Activated T-helper 17 cell treated with anti-CD3 and anti-CD28 coated beads, Interleukin-2, amount 50 U/mL, for 72 hours (primary cell): ENCODE measurements around the gene VPS13D. TPM values are rescaled to one million over a fixed set of nuclear protein-coding genes. Genes with fewer than 3 reads are reported as not detected.
"Not testable (repeated sequence)": the region's sequence is repeated elsewhere in the genome, so short reads cannot be mapped to it uniquely, and the experiment has no call there.

ENCODE experiments used
- ATAC-seq: fragments of 150-1000 bp; cut with Tn5 transposase; replicated peaks from 2 replicates; pipeline ENCODE4 v1.10.0; 2021; ENCODE audit warnings: mild to moderate bottlenecking, moderate library complexity
- H3K27ac Mint-ChIP-seq: one replicate; pipeline ENCODE4 v1.8.0; 2022; ENCODE audit warnings: mixed read lengths
- H3K27me3 Mint-ChIP-seq: one replicate; pipeline ENCODE4 v1.8.0; 2022; ENCODE audit warnings: mixed read lengths
- H3K36me3 Mint-ChIP-seq: one replicate; pipeline ENCODE4 v1.8.0; 2022; ENCODE audit warnings: low read depth, mild to moderate bottlenecking, mixed read lengths
- H3K4me1 Mint-ChIP-seq: one replicate; pipeline ENCODE4 v1.8.0; 2022; ENCODE audit warnings: mixed read lengths
- H3K4me3 Mint-ChIP-seq: one replicate; pipeline ENCODE4 v1.8.0; 2022; ENCODE audit warnings: mild to moderate bottlenecking, mixed read lengths
- H3K9me3 Mint-ChIP-seq: one replicate; pipeline ENCODE4 v1.8.0; 2022; ENCODE audit warnings: mixed read lengths
- total RNA-seq, 2 donors: library from RNA; stranded (reverse); gene quantifications; one replicate each; pipeline ENCODE4 v1.2.3, GENCODE V29; 2022

VPS13D gene
- total RNA-seq, 2 donors from 2014 or later: 30.4 to 35.6 TPM

DNA sequence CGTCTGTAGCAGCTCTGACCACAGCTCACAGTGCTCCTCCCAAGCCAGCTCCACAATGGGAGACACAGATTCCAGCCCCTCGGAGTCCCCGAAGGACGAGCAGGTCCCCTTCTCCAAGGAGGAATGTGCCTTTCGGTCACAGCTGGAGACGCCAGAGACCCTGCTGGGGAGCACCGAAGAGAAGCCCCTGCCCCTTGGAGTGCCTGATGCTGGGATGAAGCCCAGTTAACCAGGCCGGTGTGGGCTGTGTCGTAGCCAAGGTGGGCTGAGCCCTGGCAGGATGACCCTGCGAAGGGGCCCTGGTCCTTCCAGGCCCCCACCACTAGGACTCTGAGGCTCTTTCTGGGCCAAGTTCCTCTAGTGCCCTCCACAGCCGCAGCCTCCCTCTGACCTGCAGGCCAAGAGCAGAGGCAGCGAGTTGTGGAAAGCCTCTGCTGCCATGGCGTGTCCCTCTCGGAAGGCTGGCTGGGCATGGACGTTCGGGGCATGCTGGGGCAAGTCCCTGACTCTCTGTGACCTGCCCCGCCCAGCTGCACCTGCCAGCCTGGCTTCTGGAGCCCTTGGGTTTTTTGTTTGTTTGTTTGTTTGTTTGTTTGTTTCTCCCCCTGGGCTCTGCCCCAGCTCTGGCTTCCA lies 22.9 kb upstream of the VPS13D start:
- peak overlapping the region; percentile 88 for H3K27ac Mint-ChIP-seq
- no peaks in the 10 kb centered on the region for H3K27me3 Mint-ChIP-seq
- H3K36me3 Mint-ChIP-seq: peaks cover 77% of the 10 kb centered on the region
- H3K4me1 Mint-ChIP-seq: peaks cover 44% of the 10 kb centered on the region
- H3K4me3 Mint-ChIP-seq: no peak overlapping the region
- no peaks in the 10 kb centered on the region for H3K9me3 Mint-ChIP-seq
- no peak for ATAC-seq

DNA sequence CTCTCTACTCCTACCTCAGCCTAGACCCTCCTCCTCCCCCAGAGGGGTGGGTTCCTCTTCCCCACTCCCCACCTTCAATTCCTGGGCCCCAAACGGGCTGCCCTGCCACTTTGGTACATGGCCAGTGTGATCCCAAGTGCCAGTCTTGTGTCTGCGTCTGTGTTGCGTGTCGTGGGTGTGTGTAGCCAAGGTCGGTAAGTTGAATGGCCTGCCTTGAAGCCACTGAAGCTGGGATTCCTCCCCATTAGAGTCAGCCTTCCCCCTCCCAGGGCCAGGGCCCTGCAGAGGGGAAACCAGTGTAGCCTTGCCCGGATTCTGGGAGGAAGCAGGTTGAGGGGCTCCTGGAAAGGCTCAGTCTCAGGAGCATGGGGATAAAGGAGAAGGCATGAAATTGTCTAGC lies 21.6 kb upstream of the VPS13D start:
- Mint-ChIP-seq H3K27me3 (no peaks in the 10 kb centered on the region), H3K27ac (peak overlapping the region; percentile 76), H3K9me3 (no peaks in the 10 kb centered on the region), H3K36me3 (peaks cover 68% of the 10 kb centered on the region), H3K4me1 (peaks cover 40% of the 10 kb centered on the region), H3K4me3 (peak overlapping the region; percentile 6)
- ATAC-seq: peak; percentile 4

DNA sequence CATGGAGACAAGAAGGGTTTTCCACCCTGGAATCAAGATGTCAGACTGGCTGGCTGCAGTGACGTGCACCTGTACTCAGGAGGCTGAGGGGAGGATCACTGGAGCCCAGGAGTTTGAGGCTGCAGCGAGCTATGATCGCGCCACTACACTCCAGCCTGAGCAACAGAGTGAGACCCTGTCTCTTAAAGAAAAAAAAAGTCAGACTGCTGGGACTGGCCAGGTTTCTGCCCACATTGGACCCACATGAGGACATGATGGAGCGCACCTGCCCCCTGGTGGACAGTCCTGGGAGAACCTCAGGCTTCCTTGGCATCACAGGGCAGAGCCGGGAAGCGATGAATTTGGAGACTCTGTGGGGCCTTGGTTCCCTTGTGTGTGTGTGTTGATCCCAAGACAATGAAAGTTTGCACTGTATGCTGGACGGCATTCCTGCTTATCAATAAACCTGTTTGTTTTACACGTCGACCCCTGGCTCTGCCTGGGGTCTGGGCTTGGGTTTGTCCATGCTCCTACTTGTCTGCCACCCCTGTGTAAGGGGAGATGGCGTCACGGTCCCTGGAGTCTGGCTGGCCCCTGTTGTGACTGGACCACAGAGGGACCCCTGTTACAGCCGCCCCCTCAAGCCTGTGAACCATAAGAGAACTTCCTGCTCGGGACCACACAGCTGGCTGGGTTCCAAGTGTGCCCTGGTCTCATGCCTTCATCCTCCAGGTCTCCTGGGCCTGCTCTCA lies 20.9 kb upstream of the VPS13D start:
- H3K36me3 Mint-ChIP-seq: peaks cover 62% of the 10 kb centered on the region
- ATAC-seq: peak; percentile 68
- H3K4me1 Mint-ChIP-seq: peaks cover 38% of the 10 kb centered on the region
- H3K27ac Mint-ChIP-seq: peak overlapping the region; percentile 76
- H3K9me3 Mint-ChIP-seq: no peaks in the 10 kb centered on the region
- peak overlapping the region; percentile 6 for H3K4me3 Mint-ChIP-seq
- H3K27me3 Mint-ChIP-seq: no peaks in the 10 kb centered on the region

DNA sequence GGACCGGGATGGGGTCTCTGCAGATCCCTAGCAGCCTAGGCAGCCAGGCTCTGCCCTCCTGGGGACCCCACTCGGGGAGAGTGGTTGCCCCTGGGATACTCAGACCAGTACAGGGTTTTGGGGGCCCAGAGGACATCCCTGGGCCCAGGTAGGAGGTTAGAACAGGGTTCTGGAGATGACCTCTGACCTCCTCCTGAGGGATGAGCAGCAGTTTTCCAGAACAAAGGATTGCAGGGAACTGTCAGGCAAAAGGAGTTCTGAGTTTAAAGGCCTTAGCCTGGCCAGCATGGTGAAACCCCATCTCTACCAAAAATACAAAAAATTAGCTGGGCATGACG lies 20.4 kb upstream of the VPS13D start:
- Mint-ChIP-seq H3K36me3 (peaks cover 56% of the 10 kb centered on the region), H3K9me3 (no peaks in the 10 kb centered on the region), H3K27ac (peak overlapping the region; percentile 76), H3K27me3 (no peaks in the 10 kb centered on the region), H3K4me1 (peaks cover 38% of the 10 kb centered on the region), H3K4me3 (no peak overlapping the region)
- no peak for ATAC-seq

DNA sequence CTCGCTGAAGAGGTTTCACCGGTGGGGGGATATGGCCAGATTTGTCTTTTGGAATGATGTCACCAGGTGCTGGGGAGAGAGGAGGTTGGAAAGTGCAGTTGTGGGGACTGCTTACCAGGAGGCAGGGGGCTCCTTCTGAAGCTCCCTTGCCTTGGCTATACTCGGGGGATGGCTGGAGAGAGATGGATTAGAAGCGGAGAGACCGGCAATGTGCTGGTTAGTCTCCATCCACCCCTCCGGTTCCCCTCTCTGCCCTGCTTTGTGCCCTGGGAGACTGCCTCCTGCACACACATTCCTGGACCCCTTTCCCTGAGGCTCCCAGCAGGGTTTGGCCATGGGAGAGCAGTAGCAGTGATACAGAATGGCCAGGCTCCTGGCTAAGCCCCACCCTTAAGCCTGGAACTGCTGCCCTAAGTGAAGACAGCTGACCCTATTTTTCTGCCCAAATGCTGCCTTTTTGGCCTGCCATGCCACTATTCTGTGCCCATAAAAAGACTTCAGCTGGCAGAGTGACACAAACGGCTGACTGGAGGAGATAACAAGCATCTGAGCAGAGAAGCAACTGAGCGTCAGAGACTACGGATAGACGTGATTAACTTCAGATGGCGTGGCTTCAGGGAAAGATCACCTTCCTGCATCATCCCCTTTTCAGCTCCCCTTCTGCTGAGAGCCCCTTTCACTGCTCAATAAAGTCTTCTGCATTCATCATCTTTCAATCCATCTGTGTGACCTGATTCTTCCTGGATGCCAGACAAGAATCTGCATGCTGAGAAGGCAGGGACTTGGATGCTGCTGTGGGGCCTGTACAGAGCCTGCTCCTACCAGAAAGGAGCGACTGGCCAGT lies 14.5 kb upstream of the VPS13D start:
- H3K9me3 Mint-ChIP-seq: no peaks in the 10 kb centered on the region
- no peak for ATAC-seq
- H3K27ac Mint-ChIP-seq: peak overlapping the region; percentile 73
- no peaks in the 10 kb centered on the region for H3K27me3 Mint-ChIP-seq
- H3K4me3 Mint-ChIP-seq: no peak overlapping the region
- peaks cover 14% of the 10 kb centered on the region for H3K4me1 Mint-ChIP-seq
- peaks cover 9% of the 10 kb centered on the region for H3K36me3 Mint-ChIP-seq

DNA sequence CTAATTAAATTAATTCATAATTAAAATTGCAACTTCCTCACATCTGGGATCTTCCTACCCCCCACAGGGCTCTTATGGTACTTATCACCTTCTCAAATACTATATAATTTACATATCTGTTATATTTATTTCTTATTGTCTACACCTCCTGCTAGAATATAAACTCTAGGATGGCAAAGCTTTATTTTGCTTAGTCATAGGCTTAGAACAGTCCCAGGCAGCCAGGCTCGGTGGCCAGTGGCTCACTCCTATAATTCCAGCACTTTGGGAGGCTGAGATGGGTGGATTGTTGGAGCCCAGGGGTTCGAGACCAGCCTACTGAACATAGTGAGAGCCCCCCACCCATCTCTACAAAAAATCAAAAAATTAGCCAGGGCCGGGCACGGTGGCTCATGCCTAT lies 10.0 kb upstream of the VPS13D start:
- Mint-ChIP-seq H3K36me3 (no peaks in the 10 kb centered on the region), H3K27me3 (no peaks in the 10 kb centered on the region), H3K9me3 (peaks cover 3% of the 10 kb centered on the region), H3K27ac (no peak overlapping the region), H3K4me1 (no peaks in the 10 kb centered on the region), H3K4me3 (no peak overlapping the region)
- no peak for ATAC-seq

DNA sequence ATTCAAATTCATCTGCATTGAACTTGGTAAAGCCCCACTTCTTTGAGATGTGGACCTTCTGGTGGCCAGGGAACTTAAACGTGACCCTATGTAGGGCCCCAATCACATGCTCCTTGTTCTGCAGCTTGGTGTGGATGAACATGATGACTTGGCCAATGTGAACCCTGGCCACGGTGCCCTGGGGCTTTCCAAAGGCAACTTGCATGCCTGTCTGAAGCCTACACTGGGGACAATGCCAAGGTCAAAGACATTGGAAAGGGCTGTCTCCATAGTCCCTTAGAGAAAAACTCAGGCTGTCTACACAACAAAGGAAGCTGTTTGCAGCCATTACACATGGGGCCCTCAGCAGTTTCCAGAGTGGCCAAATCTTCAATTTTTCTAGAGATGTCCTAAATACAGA lies 8.9 kb upstream of the VPS13D start:
- Mint-ChIP-seq H3K36me3 (no peaks in the 10 kb centered on the region), H3K27ac (no peak overlapping the region), H3K27me3 (no peaks in the 10 kb centered on the region), H3K9me3 (peaks cover 3% of the 10 kb centered on the region), H3K4me3 (no peak overlapping the region), H3K4me1 (no peaks in the 10 kb centered on the region)
- no peak for ATAC-seq

DNA sequence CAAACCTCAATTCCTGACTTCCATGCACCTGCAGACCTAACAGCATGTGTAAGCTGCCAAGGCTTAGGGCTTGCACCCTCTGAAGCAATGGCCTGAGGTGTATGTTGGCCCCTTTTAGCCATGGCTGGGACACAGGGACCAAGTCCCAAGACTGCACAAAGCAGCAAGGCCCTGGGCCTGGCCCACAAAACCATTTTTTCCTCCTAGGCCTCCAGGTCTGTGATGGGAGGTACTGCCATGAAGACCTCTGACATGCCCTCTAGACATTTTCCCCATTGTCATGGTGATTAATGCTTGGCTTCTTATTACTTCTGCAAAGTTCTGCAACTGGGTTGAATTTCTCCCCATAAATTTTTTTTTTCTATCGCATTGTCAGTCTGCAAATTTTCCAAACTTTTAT lies 7.1 kb upstream of the VPS13D start:
- not testable (repeated sequence) for H3K4me3 Mint-ChIP-seq, H3K27ac Mint-ChIP-seq, H3K27me3 Mint-ChIP-seq

DNA sequence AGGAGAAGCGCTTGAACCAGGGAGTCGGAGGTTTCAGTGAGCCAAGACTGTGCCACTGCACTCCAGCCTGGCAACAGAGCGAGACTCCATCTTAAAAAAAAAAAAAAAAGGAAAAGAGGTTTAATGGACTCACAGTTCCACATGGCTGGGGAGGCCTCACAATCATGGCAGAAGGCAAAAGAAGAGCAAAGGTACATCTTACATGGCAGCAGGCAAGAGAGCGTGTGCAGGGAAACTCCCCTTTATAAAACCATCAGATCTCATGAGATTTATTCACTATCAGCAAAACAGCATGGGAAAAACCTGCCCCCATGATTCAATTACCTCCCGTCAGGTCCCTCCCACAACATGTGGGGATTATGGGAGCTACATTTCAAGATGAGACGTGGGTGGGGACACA lies 5.7 kb upstream of the VPS13D start:
- not testable (repeated sequence) for H3K4me3 Mint-ChIP-seq, H3K9me3 Mint-ChIP-seq, H3K4me1 Mint-ChIP-seq, ATAC-seq, H3K27me3 Mint-ChIP-seq, H3K36me3 Mint-ChIP-seq, H3K27ac Mint-ChIP-seq

More for the DNA sequence above, 7.1 kb upstream of the VPS13D start:
- not testable (repeated sequence) for H3K9me3 Mint-ChIP-seq, H3K36me3 Mint-ChIP-seq, H3K4me1 Mint-ChIP-seq, ATAC-seq

DNA sequence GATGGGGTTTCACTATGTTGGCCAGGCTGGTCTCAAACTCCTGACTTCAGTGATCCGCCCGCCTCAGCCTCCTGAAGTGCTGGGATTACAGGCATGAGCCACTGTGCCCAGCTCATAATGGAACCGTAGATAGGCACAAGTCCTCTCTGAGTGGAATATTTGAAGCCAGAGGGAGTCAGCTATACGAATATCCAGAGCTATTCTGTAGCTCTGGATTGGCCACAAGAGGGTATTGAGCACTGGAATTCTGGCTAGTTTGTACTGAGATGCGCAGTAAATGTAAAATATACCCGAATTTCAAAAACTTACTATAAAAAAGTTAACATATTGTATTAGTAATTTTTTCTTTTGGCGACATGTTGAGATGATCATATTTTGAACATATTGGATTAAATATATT lies 851 bp upstream of the VPS13D start:
- no peaks in the 10 kb centered on the region for H3K9me3 Mint-ChIP-seq
- H3K4me3 Mint-ChIP-seq: peak overlapping the region; percentile 63

DNA sequence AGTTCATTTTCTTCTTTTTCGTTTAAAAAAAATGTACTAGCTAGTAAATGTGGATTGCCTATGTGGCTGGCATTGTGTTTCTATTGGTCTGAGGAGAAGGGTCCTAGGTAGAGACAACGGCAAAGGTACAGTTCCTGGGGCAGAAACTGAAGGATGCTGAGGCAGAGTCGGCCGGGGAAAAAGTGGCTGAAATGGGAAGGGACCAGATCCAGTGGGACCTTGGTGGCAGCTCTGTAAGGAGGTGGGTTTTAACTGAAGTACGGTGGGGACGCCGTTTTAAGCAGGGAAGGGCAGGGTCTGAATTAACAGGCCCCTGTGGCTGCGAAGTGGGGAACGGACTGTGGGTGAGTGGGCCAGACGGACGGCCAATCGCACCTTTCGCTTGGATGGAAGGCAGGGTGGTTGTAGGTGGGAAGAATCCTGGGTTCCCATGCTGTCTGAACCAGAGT lies 420 bp upstream of the VPS13D start:
- peak overlapping the region; percentile 77 for H3K27ac Mint-ChIP-seq
- no peaks in the 10 kb centered on the region for H3K4me1 Mint-ChIP-seq
- peak; percentile 5 for ATAC-seq
- peak overlapping the region; percentile 63 for H3K4me3 Mint-ChIP-seq
- no peaks in the 10 kb centered on the region for H3K27me3 Mint-ChIP-seq
- no peaks in the 10 kb centered on the region for H3K36me3 Mint-ChIP-seq
- no peaks in the 10 kb centered on the region for H3K9me3 Mint-ChIP-seq

More for the DNA sequence above, 851 bp upstream of the VPS13D start:
- Mint-ChIP-seq H3K27me3 (no peaks in the 10 kb centered on the region), H3K27ac (peak overlapping the region; percentile 77), H3K36me3 (no peaks in the 10 kb centered on the region), H3K4me1 (no peaks in the 10 kb centered on the region)
- ATAC-seq: no peak

DNA sequence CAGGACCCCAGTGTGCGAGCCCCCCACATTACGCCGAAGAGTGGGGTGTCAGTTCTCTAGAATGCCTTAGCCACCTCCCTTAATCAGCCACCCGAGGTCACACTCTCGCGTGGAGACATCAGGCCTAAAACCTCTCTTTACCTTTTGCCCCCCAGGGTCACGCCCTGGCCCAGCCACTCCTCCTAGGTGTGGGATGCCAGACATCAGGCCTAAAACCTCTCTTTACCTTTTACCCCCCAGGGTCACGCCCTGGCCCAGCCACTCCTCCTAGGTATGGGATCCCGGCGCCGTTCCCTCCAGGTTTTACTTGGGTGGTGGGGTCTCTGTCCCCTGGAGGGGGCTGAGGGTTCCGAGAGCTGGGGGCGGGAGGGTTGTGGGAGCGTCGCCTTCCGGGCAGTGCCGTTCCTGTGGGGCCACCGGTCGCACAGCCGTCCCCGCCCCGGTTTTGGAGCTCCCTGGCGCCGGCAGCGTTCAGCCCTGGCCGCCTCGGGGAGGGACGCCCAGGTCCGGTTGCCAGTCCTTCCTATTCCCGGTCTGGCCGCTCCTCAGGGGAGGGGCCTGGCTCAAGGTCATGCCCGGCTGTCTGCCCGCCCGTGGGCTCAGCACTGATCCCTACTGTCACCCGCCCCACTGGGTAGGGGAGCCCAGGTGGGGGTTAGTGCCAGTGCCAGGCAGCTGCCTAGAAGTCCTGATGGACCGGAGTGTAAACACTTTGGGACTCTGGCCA lies 882 bp downstream of the VPS13D start:
- H3K27me3 Mint-ChIP-seq: no peaks in the 10 kb centered on the region
- H3K4me1 Mint-ChIP-seq: no peaks in the 10 kb centered on the region
- peak overlapping the region; percentile 72 for H3K4me3 Mint-ChIP-seq
- peaks cover 13% of the 10 kb centered on the region for H3K36me3 Mint-ChIP-seq
- peak; percentile 15 for ATAC-seq
- H3K27ac Mint-ChIP-seq: peak overlapping the region; percentile 56
- no peaks in the 10 kb centered on the region for H3K9me3 Mint-ChIP-seq

DNA sequence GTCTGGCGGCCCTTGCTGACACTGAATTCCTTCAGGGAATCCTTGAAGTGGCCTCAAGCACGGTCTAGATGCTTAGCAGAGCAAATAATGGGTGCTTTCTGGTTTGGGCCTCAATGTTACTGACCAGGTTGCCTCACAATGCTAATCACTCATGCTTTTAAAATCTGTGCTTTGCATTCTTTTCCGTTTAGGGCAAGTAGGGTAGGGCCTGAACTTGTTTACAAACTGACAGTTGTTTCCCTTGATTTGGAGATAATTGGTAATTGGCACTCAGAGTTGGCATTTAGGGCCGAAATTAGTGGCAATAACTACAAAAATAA lies 1.4 kb downstream of the VPS13D start:
- peaks cover 18% of the 10 kb centered on the region for H3K36me3 Mint-ChIP-seq
- peaks cover 4% of the 10 kb centered on the region for H3K4me1 Mint-ChIP-seq
- ATAC-seq: no peak
- H3K27me3 Mint-ChIP-seq: no peaks in the 10 kb centered on the region
- H3K27ac Mint-ChIP-seq: no peak overlapping the region
- peak overlapping the region; percentile 72 for H3K4me3 Mint-ChIP-seq
- H3K9me3 Mint-ChIP-seq: no peaks in the 10 kb centered on the region

DNA sequence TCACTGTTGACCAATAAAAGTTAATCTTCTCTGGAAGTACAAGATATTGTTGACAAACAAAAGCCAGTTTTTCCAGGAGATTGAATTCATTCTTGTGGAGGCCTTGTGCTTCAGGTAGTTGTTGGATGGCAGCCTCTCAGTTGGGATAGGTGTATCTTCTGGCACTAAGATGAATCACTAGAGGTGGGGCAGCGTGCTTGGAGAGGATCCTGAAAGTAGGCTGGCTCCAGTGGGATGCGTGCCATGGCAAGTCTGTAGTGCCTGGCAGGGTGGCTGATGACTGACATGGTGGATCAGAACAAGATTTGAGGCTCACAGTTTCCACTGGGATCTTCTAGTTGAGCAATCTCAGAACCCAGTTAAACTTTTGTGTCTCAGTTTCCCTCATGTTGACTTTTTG lies 2.4 kb downstream of the VPS13D start:
- Mint-ChIP-seq H3K9me3 (no peaks in the 10 kb centered on the region), H3K4me1 (peaks cover 4% of the 10 kb centered on the region), H3K27ac (no peak overlapping the region), H3K36me3 (peaks cover 28% of the 10 kb centered on the region), H3K27me3 (no peaks in the 10 kb centered on the region), H3K4me3 (peak overlapping the region; percentile 54)
- peak; percentile 38 for ATAC-seq
